GM19397 (cell line): Measurements from ENCODE around the gene PCIF1.

Source experiments
- ATAC-seq: cut with Tn5 transposase; IDR thresholded peaks from one replicate; pipeline ENCODE4 v1.9.1; 2021; ENCODE audit warnings: mild to moderate bottlenecking, moderate library complexity; ENCODE audit not compliant: unreplicated experiment

The PCIF1 gene

DNA sequence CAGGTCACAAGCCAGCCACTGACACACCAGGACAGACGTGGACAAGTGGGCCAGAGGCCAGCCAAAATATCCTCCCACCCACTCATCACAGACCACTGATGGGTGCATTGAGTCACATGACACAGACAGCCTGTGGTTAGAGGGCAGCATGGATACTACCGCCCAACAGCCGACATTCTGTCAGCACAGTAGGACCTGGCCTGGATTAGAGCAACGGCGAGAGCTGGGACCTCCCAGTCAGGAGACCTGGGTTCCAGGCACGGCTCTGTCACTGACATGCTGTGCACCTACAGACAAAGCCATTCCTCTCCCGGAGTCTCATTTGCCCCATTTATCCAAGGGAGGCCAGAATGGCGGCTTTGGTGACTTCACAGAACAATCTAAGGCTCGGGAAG, 29.5 kb downstream of the PCIF1 start:
- ATAC-seq: no peak

DNA sequence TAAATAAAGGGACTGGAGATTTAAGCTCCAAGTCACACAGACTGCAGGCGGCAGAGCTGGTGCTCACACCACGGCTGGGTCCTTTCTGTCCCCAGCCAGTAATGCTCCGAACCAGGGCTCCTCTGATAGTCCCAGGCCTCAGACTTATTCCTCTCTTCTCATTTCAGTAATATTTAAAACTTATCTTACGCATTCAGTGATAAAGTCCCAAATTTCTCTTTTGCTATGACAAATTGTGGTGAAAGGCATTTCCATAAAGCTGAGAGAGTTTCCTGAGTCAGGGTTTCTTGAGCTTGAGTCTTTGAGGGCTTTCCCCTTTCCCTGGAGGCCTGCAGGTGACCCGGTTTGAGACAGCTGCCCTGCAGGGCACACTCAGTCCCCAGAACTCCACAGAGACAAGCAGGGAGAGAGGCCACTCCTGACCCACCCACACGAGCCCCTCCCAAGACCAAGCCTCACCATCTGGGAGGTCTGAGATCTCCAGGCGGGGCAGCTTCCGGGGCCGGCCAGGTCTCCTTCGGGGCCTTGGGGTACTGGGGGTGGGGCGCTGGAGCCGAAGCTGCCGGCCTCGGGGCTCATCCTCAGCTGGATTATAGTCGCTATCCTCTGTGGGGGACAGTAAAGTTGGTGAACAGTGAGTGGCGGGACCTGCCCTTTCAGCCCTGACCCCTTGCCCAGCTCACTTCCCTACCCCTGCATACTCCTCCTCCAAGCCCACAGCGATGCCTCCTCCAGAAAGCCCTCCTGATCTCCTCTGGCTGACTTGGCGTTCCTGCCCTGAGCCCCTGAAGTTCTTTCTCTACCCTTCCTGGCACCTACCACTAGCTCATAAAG, 30.9 kb downstream of the PCIF1 start:
- no peak for ATAC-seq

DNA sequence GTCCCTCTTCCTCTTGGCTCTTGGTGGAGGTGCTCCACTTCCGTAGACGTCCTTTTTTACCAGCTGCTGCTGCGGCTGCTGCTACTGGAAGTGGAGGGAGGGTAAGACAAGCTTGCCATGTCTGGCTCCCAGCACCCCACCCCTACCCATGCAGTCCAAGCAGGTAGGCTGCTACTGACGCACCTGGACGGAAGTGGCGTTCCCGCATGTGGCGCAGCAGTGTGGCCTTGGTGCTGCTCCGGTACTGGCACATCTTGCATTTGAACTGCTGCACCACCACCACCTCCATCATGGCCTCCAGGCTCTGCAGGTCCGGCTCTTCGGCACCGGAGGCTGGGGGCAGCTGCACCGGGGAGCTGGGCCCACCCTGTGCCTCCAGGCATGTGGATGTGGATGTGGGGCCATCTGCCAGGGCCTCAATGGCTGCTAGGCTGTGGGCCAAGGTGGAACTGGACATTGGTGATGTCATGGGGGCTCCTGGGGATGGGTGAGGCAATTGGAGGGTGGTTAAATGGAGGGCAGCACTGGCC, 33.1 kb downstream of the PCIF1 start:
- no peak for ATAC-seq

DNA sequence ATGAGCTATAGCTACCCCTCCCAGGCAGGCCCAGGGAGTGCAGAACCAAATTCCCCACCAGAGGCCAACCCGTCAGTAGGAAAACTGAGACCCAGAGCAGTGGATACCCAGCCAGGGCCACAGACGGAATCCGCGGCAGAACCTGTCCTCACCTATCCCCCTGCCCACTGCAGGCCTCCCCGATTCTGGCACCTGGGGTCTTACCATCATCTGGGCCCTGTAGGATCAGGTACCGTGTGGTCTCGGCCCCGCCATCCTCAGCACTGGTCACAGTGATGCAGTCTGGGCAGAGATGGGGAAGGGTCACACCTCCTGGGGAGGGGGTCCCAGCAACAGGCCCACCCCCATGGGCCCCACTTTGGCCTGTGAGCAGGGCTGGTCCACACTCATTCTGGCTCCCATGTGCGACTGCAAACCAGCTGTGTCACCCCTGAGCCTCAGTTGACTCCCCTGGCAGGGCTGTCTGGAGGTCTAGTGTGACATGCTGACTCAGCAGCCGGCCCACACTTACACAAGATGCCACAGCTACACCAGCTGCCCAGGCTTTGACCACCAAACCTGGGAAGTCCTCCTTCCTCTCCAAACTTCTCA, 33.7 kb downstream of the PCIF1 start:
- ATAC-seq: no peak

DNA sequence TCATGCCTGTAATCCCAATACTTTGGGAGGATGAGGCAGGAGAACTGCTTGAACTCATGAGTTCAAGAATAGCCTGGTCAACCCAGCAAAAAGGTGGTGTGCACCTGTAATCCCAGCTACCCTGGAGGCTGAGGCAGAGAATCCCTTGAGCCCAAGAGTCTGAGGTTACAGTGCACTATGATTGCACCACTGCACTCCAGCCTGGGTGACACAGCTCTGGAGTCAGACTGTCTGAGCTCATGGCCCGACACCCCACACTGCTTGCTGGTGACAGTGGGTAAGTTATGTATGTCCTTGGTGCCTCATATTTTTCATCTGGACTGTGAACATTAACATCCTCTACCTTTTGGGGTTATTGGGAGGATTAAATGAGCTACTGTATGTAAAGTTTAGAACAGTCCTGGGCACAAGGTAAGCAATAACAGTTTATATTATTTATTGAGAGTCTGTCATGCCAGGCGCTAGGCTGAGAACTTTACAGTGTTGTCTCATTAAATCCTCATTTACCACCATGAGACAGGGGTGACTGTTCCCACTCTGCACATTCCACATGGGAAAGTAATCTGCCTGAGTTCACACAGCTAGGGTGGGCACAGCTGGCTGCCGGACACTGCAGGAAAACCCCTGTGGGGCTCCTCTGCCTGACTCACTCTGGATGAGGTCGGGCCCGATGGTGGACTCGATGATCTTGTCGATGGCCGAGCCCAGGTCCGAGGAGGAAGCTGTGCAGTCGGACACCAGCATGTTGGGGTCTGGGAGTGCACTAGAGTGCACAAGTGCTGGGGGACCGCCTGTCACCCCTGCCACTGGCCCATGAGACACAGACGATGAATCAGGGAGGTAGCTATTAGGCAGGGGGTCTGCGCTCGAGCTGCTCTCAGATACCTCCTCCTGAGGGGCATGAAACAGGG, 34.6 kb downstream of the PCIF1 start:
- ATAC-seq: no peak

DNA sequence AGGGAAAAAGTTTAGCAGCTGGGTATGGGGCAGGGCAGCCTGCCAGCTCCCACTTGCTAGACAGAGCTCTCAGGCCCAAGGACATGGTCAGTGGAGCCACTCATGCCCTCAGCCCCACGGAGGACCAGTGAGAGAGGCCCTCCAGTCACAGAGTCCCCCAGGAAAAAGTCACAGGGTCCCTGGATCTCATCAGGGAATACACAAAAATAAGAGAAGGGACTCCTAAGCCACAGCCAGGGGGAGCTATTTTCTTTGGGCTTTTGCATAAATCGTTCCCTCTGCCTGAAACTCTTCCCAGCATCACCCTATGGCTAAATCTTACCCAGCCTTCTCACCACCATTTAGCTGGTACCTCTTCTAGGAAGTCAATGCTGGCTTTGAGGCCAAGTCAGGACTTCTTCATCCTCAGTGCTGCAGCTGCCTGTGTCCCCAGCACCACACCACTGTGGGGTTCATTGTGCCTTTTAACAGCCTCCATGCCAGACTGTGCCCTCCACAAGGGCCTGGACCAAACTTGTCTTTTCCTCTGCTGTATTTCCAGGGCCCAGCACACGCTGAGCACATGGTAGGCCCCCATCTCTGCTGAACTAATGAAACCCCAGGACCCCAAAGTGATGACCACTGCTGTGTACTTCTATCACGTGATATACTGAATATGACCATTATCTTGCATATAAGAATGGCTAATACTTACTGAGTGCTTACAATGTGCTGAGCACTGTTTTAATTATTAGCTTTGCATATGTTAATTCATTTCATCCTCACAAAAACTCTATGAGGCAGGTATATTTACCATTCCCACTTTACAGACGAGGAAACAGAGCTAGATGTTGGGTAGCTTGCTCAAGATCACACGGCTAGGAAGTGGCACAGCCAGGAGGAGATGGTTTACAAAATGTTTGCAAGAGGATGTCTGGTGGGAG, 35.5 kb downstream of the PCIF1 start:
- no peak for ATAC-seq

DNA sequence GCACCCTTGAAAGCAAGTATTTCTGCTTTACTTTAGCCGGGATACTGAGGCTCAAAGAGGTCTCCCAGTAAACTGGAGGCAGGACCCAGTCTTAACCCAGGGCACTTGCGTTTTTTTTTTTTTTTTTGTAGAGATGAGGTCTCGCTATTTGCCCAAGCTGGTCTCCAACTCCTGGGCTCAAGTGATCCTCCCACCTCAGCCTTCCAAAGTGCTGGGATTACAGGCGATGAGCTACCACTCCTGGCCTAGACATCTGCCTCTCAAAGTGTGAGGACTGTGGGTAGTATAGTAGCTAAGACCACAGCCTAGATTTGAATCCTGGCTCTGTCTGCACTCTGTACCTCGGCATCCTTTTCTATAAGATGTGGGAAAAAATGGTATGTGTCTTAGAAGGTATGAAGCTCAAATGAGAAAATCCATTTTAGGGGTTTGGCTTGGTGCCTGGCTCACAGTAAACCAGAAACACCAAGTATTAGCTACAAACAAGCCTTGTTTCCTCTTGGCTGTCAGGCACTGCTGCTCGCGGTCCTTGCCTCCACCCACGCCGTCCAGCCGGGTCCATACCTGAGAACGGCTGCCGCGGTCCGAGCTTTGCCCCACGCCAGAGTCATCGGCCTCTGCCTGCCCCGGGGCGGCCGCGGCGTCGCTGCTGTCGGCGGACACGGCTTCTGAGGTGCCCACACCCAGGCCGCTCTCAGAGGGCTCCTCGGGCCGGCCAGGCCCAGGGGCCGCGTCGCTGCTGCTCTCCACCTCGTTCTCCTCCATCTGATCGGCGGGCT, 36.4 kb downstream of the PCIF1 start:
- no peak for ATAC-seq

DNA sequence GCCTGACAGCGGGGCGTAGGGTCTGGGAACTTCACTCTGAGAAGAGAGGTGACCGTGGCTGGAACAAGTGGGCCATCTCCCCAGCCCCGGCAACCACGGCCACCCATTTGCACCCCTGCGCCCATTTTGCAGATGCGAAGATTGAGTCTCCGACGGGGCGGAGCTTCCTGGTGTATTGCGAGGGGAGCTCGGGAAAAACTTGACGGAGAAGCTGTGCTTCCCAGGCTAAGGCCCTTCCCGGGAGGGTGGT, 36.9 kb downstream of the PCIF1 start:
- no peak for ATAC-seq

DNA sequence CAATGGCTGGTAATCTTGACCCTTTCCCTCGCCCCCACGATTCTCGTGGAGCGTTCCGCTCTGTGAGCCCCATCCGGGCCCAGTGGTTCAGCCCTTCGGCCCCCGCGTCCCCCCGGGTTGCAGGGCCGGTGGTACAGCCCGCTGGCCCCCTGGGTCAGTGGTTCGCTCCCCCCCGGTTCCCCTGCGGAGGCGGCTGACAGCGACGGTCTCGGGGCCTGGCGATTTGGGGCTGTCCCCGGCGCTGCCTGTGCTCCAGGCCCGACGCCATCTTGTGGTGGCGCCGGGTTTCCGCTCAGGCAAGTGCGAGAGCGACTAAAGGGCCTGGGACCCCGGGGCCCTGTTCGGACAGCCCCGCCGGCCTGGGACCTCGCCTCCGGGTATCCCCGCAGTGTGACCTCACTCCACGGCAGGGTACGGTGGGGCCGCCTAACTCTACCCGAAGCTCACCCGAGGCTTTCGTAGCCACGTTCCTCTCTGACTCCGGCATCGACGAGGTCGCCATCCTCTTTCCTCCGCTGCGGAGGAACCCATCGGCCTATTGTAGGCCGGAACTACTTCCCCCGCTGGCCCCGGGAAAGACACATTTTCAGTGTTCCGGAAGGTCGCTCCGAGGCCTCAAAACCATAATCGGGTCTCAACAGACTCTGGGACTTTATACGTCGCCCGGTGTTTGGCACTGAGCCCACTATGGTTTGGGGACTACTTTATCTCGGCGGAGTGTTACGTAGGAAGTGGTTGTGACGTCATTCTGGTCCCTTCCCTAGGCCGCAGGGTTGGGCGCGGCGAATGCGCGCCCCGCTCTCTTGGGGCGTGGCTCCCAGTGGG, 37.4 kb downstream of the PCIF1 start, which contains the start of gene ZNF335:
ZNF335 (minus strand) TSS at position 529 of the 825 bp plus-strand sequence. CDS start 793 bp downstream, outside the sequence.
- peak; percentile 74 for ATAC-seq

DNA sequence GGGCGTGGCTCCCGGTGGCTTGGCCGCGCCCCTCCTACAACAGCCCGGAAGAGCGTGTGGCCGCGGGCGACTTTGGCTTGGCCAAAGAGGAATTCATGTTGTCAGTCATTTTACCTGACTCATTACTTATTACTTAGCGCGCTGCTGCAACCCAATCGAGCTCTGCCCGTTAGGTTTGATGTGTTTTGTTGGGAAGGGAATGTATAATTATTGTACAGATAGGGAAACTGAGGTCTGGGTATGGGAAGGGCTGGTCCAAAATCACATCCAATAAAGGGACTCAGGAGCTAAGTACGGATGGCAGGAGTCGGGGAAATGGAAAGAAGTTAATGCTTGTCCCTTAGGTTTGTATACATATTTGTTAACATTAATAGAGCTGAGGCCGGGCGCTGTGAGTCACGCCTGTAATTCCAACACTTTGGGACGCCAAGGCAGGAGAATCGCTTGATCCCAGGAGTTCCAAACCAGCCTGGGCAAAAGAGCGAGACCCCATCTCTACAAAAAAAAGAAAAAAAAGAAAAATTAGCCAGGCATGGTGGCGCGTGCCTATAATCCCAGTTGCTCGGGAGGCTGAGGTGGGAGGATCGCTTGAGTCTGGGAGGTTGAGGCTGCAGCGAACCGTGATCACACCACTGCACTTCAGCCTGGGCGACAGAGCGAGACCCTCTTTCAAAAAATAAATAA, 38.2 kb downstream of the PCIF1 start:
- no peak for ATAC-seq

DNA sequence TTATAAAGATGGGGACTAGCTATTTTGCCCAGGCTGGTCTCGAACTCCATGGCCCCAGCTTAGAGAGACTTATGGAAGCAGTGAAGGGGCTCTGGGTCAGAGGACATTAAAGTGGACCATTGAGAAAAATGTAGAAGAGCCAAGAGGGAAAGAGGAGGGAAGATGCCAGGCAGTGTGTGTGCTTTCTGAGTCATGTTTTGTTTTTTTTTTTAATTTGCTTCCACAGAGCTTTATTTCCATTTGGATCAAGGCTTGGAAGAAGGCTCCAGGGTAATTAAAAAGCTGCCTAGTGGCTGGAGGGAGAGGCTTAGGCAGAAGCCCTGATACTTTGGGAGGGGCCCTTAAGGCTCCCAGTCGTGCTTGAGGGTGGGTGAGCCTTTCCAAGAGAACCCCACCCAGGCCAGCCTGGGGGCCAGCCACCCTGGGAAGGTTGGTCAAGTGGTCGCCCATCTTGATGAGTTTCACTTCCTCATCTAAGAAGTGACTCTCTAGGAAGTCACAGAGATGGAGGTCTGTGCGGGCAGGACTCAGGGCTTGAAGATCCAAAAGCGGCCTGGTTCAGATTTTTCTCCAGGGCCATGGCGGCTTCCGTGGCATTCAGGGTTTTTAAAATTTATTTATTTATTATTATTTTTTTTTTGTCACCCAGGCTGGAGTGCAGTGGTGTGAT, 40.5 kb downstream of the PCIF1 start:
- no peak for ATAC-seq

DNA sequence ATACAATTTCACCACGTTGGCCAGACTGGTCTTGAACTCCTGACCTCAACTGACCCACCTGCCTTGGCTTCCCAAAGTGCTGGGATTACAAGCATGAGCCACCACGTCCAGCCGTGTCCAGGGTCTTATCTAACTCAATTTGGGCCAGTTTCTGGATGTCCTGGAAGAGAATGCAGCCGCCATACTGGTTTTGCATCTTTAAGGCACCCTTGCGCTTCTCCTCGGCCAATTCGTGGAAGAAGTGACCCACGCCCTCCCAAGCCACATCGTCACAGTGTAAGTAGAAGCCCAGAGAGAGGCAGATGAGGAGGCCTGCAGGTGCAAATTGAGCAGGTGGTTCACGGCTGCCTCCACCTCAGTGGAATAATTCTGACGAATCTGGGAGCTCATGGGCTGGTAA, 41.2 kb downstream of the PCIF1 start:
- ATAC-seq: no peak

DNA sequence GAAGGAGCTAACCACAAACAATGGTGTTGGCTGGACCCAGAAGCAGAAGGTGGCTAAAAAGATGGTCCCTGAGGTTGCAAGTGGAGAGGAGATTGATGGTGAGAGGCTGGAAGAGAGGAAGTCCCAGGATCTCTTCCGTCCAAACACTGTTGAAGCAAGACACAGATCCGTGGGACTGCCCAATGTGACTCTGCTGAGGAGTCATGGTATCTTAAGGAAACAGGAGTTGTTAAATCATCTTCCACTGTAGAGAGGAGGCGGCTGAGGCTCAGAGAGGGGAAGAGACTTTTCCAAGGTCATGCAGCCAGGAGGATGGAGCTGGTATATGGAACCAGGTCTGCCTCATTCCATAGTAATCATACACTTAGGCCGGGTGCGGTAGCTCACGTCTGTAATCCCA, 41.6 kb downstream of the PCIF1 start:
- no peak for ATAC-seq

DNA sequence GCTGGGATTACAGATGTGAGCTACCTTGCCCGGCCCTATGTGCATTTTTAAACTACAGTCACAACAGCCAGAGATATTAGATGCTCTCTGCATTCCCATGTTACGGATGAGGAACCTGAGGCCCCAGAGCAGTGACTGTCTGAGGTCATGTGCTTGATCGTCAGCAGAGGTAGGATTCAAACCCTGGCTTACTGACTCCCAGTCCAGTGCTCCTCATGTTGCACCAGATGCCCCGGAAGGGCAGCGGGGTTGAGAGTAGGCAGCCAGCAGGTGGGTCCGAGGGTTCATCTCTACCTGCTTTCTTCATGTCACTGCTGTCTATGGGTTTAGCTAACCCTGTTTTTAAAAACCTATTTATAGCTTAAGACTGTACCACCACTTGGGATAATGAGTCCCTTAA, 46.8 kb downstream of the PCIF1 start:
- ATAC-seq: no peak

DNA sequence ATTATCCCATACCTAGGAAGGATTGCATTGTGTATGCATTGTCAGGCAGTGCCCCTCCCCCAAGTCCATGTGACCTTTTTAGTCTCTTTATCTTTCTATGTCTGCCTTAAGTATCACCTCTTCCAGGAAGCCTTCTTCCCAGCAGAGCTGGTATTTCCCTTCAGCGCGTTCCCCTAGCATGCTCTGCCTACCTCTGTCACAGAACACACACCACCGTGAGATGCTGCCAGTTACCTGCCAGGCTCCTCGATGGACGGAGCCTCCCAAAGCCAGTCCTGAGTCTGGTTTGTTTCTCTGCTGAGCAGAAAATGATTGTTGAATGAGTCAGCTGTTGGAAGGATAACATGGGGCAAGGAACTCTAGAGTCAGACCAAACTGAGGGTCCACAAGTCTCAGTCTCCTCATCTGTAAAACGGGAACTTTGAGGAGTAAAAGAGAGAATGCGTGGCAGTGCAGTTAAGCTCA, 48.8 kb downstream of the PCIF1 start:
- no peak for ATAC-seq

DNA sequence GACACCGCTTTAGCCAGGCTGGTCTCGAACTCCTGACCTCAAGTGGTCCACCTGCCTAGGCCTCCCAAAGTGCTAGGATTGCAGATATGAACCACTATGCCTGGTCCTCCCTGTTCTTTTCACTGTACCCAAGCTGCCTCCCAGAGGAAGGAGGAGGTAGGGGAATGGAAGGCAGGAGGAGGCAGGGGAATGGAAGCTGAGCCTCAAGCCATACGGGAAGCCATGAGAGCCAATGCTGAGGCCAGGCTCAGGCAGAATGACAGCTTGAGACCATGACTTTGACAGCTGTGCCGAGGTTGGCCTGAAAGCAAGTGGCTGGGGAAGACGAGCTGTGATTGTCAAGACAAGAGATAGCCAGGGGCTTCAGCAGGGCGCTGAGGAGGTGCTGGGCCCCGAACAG, 51.1 kb downstream of the PCIF1 start:
- ATAC-seq: no peak

DNA sequence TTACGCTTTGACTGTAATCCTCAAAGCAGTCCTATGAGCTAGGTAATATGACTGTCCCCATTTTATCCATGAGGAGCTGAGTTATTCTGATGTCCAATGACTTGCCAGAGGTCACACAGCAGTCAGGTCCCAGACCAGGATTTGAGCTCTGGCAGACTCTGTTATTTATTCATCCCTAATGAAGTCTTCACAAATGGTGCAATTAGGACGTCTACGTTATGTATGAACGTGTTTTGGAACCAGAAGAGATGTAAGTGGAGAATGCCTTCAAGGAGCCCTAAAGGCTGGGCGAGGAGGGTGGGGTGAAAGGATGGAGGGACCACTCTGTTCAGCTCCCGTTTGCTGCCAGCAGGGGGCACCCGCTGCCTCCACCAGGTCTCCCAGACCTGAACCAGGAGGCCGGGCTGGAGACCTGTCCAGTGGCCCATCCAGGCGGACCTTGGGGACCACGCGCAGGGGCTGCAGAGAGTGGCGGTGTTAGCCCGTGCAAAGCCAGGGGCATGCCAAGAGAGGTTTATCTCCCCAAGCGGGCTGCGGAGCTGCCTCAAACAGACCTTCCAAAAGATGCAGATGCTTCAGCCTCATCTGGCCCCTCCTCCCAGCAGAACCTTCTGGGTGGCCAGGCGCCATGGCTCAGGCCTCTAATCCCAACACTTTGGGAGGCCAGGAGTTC, 52.8 kb downstream of the PCIF1 start:
- peak; percentile 53 for ATAC-seq
